ENCODE data around the gene SPTB.
"Not testable (repeated sequence)": the region's sequence is repeated elsewhere in the genome, so short reads cannot be mapped to it uniquely, and the experiment has no call there.

SPTB gene

GRCh38 chr14:64879635-64880220 is at the start of gene SPTB:
Gene SPTB (minus strand): TSS chr14:64879907. CDS start chr14:64823094, 56,813 bp downstream.
- DNase-seq: peak; percentile 76

GRCh38 chr14:64929014-64929359 is 49.3 kb upstream of the SPTB start:
- no peak for DNase-seq

- DNase-seq: no peak
These were observed 48.7 kb upstream of the SPTB start for GRCh38 chr14:64928239-64929013.

- DNase-seq: no peak
These were observed 47.3 kb upstream of the SPTB start for GRCh38 chr14:64927031-64927430.

- DNase-seq: no peak
These were observed 46.8 kb upstream of the SPTB start for GRCh38 chr14:64926398-64926995.

DNA sequence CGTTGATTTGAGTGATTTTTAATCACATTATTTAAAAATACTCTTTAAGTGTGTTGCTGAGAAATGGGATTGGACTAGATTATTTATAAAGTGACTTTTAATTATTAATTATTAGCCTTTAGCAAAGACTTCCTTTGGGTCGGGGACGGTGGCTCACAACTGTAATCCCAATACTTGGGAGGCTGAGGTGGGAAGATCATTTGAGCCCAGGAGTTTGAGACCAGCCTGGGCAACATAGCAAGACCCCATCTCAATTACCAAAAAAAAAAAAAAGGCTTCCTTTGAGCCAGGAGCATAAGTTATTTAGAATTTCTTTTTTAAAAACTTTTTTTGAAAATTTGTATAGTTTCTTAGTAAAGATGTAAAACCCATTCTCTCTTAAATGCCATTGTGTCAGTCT is 43.3 kb upstream of the SPTB start:
- no peak for DNase-seq

DNA sequence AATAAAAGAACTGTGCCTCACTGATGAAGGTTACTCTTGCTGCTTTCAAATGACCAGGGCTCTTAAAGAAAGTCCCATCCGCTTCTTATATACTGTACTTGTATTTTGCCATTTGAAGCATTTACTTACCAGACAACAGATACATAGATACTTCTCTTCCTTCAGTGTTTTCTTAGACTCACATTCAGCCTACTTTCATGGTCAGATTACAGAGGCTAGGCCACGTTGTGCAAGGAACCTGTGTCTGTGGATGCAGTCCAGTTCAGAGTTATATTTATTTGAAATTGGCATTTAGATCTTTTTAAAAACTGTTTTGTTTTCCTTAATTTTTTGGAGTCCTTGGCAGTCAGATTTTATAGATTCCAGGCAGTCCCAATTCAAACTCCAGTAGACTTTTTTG is 40.8 kb upstream of the SPTB start:
- DNase-seq: no peak

- DNase-seq: no peak
These were observed 39.9 kb upstream of the SPTB start for GRCh38 chr14:64919618-64920017.

- no peak for DNase-seq
These were observed 39.5 kb upstream of the SPTB start for GRCh38 chr14:64919215-64919614.

GRCh38 chr14:64918216-64918615 is 38.5 kb upstream of the SPTB start:
- DNase-seq: no peak

GRCh38 chr14:64915797-64916196 is 36.1 kb upstream of the SPTB start:
- DNase-seq: no peak

DNA sequence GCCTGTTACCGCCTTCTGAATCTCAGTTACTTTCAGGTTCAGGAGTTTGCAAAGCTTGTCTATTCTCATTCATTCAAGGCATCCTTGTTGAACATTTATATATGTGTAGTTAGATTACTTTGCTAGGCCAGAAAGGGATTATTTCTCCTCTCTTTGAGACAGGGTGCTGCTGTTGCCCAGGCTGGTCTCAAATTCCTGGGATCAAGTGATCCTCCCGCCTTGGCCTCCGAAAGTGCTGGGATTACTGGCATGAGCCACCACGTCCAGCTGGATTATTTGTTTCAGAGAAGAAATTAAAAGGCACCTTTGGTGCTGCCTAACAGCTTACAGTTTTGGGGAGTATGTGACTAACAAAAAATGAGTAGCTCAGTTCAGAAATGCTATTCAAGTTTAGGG is 35.3 kb upstream of the SPTB start:
- DNase-seq: no peak

DNA sequence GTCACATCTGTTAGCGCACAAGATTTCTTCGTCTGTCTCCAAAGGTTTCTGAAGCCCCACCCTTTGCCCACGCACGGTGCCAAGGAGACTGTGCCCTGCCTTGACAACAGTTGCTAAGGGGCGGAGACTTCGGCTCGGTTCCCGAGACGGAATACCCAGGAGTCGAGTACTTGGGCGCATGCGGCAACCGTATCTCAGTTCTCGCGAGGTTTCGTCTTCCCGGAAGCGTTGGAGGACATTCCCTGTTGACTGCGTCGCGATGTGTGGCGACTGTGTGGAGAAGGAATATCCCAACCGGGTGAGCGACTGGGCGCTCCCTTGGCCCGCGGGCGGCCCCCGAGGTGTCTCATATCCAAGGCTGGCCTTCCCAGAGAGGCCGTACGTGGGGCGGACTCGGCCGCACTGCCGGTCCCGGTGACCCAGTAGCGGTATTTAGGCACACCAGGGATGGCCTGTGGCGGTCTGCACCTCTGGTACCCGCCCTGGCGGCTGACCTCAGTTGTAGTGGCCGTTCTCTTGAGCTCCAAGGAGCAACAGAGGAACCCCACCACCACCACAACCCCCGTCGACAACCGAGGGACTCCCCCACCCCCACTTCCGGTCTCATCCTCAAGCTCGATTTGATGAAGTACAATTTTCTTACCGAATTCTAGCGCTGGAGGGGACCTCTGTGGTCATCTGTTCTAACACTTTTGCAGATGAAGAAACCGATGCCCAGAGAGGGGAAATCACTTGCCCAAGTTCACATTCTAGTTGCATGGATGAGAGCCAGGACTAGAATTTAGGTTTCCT is 34.7 kb upstream of the SPTB start, which contains the start of gene CHURC1:
Gene CHURC1 (plus strand): TSS at position 219 of the 792 bp plus-strand sequence. CDS start 41 bp downstream, at position 260.
- DNase-seq: peak; percentile 99

DNA sequence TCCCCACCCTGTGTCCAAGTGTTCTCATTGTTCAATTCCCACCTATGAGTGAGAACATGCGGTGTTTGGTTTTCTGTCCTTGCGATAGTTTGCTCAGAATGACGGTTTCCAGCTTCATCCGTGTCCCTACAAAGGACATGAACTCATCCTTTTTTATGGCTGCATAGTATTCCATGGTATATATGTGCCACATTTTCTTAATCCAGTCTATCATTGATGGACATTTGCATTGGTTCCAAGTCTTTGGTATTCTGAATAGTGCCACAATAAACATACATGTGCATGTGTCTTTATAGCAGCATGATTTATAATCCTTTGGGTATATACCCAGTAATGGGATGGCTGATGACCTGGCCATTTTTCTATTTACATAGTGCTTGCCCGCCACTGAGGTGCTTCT is 33.8 kb upstream of the SPTB start:
- DNase-seq: not testable (repeated sequence)

GRCh38 chr14:64912261-64912660 is 32.6 kb upstream of the SPTB start:
- DNase-seq: no peak

- no peak for DNase-seq
These were observed 31.3 kb upstream of the SPTB start for GRCh38 chr14:64910847-64911495.

DNA sequence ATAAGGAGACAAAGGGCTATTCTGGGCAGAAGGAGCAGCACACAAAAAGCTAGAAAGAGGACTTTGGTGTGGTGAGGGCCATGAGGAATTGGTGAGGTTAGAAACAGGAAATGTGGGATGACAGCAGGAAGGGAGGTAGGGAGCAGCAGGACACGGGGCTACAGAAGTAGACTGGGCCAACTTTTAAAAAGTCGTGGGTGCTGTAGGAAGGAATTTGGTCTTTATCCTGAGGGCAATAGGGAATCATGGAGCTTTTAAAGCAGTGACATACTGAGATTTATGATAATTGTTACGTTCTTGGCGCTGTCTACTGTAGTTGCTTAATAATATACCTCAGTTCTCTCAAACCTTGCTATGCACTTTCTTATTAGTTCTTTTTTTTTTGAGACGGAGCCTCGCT is 26.3 kb upstream of the SPTB start:
- no peak for DNase-seq

GRCh38 chr14:64899958-64900357 is 20.3 kb upstream of the SPTB start:
- no peak for DNase-seq

- DNase-seq: no peak
These were observed 12.2 kb upstream of the SPTB start for GRCh38 chr14:64891839-64892375.

- no peak for DNase-seq
These were observed 11.6 kb upstream of the SPTB start for GRCh38 chr14:64891173-64891838.

GRCh38 chr14:64889352-64889751 is 9.6 kb upstream of the SPTB start:
- DNase-seq: no peak

DNA sequence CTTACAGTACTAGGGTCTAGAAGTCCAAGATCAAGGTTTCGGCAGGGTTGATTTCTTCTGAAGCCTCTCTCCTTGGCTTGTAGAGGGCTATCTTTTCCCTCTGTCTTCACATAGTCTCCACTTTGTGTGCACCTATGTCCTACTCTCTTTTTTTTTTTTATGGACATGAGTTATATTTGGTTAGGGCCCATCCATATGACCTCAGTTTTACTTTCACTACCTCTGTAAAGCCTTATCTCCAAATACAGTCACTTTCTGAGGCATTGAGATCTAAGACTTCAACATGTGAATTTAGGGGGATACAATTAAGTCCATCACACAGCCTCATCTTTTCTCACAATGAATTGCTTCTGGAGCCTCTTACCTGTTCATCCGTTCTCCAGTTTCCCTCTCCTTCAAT is 5.9 kb upstream of the SPTB start:
- DNase-seq: no peak
